ENCODE measurements around the gene EXOC4. TPM values are rescaled to one million over a fixed set of nuclear protein-coding genes. Genes with fewer than 3 reads are reported as not detected.
"Not testable (repeated sequence)": the region's sequence is repeated elsewhere in the genome, so short reads cannot be mapped to it uniquely, and the experiment has no call there.

EXOC4 gene
- total RNA-seq, 1 donor from 2014 or later: 79.6 TPM

GRCh38 chr7:133962646-133963045 lies 709.8 kb downstream of the EXOC4 start:
- intact Hi-C loops (cut with micrococcal nuclease): no loop called here

- intact Hi-C loops (cut with micrococcal nuclease): no loop called here
These were observed 710.8 kb downstream of the EXOC4 start for GRCh38 chr7:133963629-133964028.

- intact Hi-C loops (cut with micrococcal nuclease): no loop called here
These were observed 718.7 kb downstream of the EXOC4 start for GRCh38 chr7:133971625-133972024.

DNA sequence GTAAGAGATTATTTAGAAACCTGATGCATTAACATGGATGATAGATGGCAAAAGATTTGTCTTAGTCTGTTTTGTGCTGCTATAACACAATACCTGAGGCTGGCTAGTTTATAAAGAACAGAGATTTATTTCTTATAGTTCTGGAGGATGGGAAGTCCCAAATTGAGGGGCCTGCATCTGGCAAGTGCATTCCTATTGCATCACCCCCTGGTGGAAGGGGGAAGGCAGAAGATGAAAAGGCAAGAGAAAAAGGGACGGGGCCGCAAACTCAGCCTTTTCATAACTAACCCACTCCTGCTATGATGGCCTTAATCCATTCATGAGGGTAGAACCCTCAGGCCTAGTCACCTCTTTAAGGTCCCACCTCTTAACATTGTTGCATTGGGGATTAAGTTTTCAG lies 720.8 kb downstream of the EXOC4 start:
- intact Hi-C loops (cut with micrococcal nuclease): no loop called here

DNA sequence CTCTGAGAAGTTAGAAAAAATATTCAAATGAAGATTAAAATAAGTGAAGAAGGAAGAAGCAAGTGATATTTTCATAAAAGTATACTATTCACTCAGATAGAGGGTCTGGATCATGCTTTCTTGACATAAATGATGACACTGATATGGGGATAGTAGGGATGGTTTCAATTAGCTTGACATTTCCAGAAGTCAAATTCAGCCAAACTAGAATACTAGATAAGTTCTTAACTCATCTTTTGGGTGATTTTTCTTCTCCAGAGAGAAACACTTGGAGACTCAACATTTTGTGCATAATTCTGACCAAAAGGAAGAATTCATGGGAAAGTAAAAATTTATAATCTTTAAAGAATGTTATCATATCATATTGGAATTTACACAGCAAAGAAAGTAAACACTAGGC lies 722.3 kb downstream of the EXOC4 start:
- intact Hi-C loops (cut with micrococcal nuclease): no loop called here

DNA sequence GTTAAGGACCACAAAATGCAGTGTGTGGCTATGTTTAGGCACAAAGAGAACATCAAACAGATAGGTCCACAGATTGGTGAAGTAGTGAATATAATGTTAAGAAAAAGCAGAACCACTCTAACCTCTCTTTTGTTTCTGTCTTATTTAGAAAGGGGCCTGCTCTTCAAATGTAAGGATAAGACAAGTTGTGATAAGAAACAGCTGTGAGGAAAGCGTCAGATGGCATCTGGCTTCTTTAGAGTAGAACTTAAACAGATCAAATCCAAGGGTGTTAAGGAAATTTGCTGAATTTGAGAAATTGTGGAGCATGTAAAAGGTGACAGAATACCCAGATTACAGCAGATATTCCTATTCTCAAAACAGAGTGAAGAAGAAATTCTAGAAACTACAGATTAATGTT lies 723.3 kb downstream of the EXOC4 start:
- intact Hi-C loops (cut with micrococcal nuclease): no loop called here

- intact Hi-C loops (cut with micrococcal nuclease): no loop called here
These were observed 724.8 kb downstream of the EXOC4 start for GRCh38 chr7:133977409-133978274.

GRCh38 chr7:133978502-133979295 lies 725.8 kb downstream of the EXOC4 start:
- intact Hi-C loops (cut with micrococcal nuclease): no loop called here

GRCh38 chr7:133980804-133981203 lies 727.9 kb downstream of the EXOC4 start:
- intact Hi-C loops (cut with micrococcal nuclease): no loop called here

GRCh38 chr7:133983685-133984419 lies 731.0 kb downstream of the EXOC4 start:
- intact Hi-C loops (cut with micrococcal nuclease): no loop called here

GRCh38 chr7:133985300-133985699 lies 732.4 kb downstream of the EXOC4 start:
- intact Hi-C loops (cut with micrococcal nuclease): no loop called here

DNA sequence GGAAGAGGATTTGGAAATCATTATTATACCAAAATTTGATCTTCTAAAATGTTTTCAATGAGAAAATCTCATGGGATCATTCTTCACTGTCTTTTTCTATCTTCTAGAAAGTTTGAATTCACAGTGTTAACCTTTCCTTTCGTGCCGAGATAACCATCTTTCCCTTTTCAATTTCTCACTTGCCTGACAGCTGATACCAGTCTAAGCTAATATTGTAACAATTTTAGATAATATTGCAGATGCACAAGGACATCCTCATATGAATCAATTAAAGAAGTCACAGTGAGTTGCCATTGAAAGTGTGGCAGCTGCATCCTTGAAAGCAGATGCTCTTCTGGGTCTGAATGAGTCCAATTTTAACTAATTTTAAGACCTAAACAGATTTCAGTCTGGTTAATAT lies 734.7 kb downstream of the EXOC4 start:
- intact Hi-C loops (cut with micrococcal nuclease): no loop called here

DNA sequence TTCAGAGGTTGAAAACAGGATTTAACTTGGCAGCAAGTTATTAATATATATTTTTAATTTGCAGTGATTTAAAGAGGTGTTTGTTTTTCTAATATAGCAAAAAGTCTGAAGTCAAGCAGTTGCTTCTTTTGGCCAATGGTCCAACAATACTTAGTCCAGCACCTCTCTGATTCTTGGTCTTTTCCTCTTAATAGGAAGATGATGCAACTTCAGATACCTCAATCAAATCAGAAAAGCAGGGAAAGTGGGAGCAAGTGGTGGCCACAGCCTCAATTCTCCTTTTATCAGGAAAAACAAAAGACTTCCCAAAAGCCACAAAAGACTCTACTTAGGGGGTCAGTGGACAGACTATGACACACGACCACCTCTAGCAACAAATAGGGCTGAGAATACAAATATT lies 740.7 kb downstream of the EXOC4 start:
- intact Hi-C loops (cut with micrococcal nuclease): no loop called here

DNA sequence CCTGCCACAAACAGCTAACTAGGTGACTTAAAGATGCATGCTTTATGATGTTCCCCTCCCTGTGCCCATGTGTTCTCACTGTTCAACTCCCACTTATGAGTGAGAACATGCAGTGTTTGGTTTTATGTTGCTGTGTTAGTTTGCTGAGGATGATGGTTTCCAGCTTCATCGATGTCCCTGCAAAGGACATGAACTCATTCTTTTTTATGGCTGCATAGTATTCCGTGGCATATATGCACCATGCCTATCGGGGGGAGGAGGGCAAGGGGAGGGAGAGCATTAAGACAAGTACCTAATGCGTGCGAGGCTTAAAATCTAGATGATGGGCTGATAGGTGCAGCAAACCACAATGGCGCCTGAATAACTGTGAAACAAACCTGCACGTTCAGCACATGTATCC lies 741.2 kb downstream of the EXOC4 start:
- intact Hi-C loops (cut with micrococcal nuclease): not testable (repeated sequence)

GRCh38 chr7:133997463-133997862 lies 744.6 kb downstream of the EXOC4 start:
- intact Hi-C loops (cut with micrococcal nuclease): no loop called here

DNA sequence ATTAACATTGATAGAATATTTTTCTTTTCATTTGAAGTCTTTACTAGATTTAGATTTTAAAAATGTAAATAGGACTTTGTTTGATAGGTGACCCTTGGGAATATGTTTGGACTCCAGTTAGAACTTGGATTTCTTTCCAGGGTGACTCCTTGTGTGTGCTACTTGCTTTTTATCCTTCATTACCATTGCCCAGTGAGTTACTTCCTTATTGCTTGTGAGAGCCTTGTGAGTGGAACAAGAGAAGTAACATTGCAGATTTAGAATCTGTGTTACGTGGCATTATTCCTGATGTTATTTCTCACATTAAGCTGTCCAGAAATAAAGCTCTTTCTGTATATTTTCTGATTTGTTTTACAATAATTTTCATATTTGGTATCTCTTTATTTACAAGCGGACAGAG lies 746.3 kb downstream of the EXOC4 start:
- intact Hi-C loops (cut with micrococcal nuclease): no loop called here

GRCh38 chr7:134004829-134005505 lies 752.1 kb downstream of the EXOC4 start:
- intact Hi-C loops (cut with micrococcal nuclease): no loop called here

DNA sequence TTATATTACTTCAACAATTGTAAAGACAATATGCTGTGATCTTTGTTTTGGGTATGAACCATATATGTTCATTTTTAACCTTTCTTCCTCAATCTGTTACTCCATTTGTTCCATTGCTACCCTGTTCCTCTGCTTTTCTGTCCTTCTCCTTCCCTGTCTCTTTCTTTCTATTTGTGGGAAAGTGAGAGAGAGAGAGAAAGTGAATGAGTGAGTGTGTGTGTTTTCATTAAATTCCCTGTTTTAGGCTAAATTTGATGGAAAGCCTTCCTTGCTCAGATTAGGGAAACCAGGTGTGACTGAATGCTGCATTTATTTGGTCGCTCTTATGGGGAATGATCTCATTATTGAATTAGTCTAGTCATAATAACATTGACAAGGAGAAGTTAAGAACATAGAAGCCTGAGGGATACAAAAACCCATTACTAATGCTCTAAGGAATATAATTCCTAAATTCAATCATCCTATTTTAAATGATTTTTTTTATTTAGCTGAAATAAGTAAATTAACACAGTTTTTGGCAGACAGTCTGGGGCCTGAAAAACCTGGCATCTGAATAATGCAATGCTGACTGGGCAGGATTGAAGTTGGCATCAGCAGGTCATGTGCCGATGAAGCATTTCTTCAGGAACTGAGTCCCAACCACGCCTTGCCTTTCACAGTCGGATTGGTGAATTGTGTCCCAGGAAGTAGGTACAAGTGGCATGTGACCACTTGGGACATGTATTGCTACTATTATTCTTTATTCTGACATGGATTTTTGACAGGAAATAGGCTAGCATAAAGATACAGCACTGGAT lies 756.6 kb downstream of the EXOC4 start:
- intact Hi-C loops (cut with micrococcal nuclease): no loop called here

- intact Hi-C loops (cut with micrococcal nuclease): no loop called here
These were observed 760.4 kb downstream of the EXOC4 start for GRCh38 chr7:134013249-134013648.

DNA sequence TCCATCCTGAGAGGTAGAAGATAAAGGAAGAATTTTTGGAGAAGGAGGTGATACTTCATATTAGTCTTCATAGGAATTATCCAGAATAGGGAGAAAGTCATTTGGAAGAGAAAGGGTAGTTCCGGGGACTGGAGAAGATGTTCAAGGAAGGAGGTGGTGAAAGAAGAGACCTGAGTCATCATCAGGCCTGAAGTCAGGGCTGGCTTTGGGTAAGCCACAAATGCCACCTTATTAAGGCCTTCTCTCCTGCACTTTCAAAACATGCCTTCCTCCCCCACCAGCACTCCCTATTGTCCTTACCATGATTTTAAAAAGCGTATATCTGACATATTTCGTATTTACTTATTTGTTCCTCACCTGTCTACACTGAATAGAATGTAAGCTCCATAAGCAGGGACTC lies 762.1 kb downstream of the EXOC4 start:
- intact Hi-C loops (cut with micrococcal nuclease): no loop called here
